ENCODE data around the gene DENND10.

DNA sequence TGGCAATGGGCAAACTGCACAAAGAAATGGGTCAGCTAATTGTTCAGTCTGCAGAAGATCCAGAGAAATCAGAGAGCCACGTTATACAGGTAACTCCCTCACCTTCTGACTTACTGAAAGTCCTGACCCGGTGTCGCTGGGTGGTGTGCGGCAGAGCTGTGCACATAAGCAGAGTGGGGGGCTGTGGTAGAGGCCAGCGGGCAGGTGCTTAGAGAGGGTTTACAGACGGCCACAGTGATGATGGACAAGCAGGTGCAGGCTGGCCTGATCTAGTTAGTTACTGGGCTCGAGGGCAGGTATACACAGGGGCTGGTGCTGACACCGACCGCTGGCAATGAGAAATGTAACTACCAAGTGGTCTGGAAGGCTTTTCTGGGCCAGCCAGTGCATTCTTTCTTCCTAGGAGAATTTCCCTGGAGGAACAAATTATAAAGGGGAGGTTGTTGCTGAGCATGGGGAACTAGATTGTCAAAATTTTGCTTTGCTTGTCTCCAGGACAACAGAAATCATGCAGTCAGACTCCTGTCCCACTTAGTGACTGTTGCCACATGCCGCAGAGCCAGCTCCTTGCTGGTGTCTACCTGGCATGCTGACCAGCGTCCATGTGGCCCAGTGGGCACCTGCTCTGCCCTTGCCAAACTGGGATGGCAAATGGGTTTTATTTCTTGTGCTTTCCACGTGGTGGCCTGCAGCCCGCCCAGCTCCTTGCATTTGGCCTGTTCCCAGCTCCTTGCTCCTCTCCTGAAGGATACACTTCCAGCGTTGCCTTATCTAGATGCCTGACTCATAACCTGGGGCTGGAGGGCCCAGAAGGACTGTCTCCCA, 28.8 kb downstream of the DENND10 start:
- TF ChIP-seq, protein P1, sequence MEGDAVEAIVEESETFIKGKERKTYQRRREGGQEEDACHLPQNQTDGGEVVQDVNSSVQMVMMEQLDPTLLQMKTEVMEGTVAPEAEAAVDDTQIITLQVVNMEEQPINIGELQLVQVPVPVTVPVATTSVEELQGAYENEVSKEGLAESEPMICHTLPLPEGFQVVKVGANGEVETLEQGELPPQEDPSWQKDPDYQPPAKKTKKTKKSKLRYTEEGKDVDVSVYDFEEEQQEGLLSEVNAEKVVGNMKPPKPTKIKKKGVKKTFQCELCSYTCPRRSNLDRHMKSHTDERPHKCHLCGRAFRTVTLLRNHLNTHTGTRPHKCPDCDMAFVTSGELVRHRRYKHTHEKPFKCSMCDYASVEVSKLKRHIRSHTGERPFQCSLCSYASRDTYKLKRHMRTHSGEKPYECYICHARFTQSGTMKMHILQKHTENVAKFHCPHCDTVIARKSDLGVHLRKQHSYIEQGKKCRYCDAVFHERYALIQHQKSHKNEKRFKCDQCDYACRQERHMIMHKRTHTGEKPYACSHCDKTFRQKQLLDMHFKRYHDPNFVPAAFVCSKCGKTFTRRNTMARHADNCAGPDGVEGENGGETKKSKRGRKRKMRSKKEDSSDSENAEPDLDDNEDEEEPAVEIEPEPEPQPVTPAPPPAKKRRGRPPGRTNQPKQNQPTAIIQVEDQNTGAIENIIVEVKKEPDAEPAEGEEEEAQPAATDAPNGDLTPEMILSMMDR (IDR thresholded peaks at IDR 0.05) = no peak
- no peak for TF ChIP-seq POLR2A (IDR thresholded peaks at IDR 0.05)
